CD4-positive, alpha-beta T cell treated with Interleukin-12 subunit alpha and Interleukin-12 subunit beta, for 1 hour (primary cell): ENCODE measurements around the gene S100A5.

ENCODE experiments used
- DNase-seq: peaks from one replicate; pipeline ENCODE4 v3.0.0-alpha.2; 2020

S100A5 gene

GRCh38 chr1:153546796-153547559 lies 6.2 kb upstream of the S100A5 start:
- no peak for DNase-seq

- DNase-seq, result no peak
These were observed 5.6 kb upstream of the S100A5 start for GRCh38 chr1:153546371-153546770.

- DNase-seq, result peak; percentile 88
These were observed 4.6 kb upstream of the S100A5 start, which contains the start of gene S100A4 for GRCh38 chr1:153545067-153546055. S100A4 (minus strand) TSS chr1:153545806; CDS start chr1:153544794, 1,012 bp downstream.

GRCh38 chr1:153544453-153545066 lies 3.8 kb upstream of the S100A5 start:
- DNase-seq, result no peak

- DNase-seq, result no peak
These were observed 3.0 kb upstream of the S100A5 start for GRCh38 chr1:153543736-153544135.

GRCh38 chr1:153542956-153543711 lies 2.4 kb upstream of the S100A5 start:
- DNase-seq, result no peak

- no peak for DNase-seq
These were observed 1.2 kb upstream of the S100A5 start for GRCh38 chr1:153541641-153542590.

- DNase-seq, result no peak
These were observed 1.2 kb downstream of the S100A5 start for GRCh38 chr1:153539395-153540093.

GRCh38 chr1:153538315-153538821 lies 2.4 kb downstream of the S100A5 start:
- no peak for DNase-seq

GRCh38 chr1:153537376-153537730 lies 3.4 kb downstream of the S100A5 start:
- no peak for DNase-seq

GRCh38 chr1:153536671-153537375 lies 3.9 kb downstream of the S100A5 start:
- DNase-seq, result no peak

- DNase-seq, result peak; percentile 87
These were observed 4.6 kb downstream of the S100A5 start for GRCh38 chr1:153536012-153536670.

GRCh38 chr1:153535242-153536011 lies 5.3 kb downstream of the S100A5 start, which contains the start of gene S100A6:
S100A6 (minus strand) TSS chr1:153535991; CDS start chr1:153535339, 652 bp downstream.
- DNase-seq, result peak; percentile 54

GRCh38 chr1:153534925-153535241 lies 5.9 kb downstream of the S100A5 start:
- no peak for DNase-seq

GRCh38 chr1:153534226-153534924 lies 6.4 kb downstream of the S100A5 start:
- DNase-seq, result no peak

GRCh38 chr1:153533689-153534201 lies 7.0 kb downstream of the S100A5 start:
- peak; percentile 17 for DNase-seq
